IPS-18c (cell line): Measurements from ENCODE around the gene RACK1.

Source experiments
- H3K4me3 ChIP-seq: 2 replicates; pipeline ENCODE4 v1.7.0; 2013; ENCODE audit warnings: low read depth, mild to moderate bottlenecking, low read length, moderate library complexity; ENCODE audit not compliant: insufficient read depth
- H3K9me3 ChIP-seq: one replicate; pipeline ENCODE4 v1.6.1; 2013; ENCODE audit warnings: mild to moderate bottlenecking, low read length, moderate library complexity; ENCODE audit not compliant: control insufficient read depth, insufficient read depth

Gene RACK1

GRCh38 chr5:181261320-181262049 is 17.8 kb upstream of the RACK1 start:
- H3K9me3 ChIP-seq = peaks cover 6% of the 10 kb centered on the region
- peak overlapping the region; percentile 99 for H3K4me3 ChIP-seq

- peaks cover 6% of the 10 kb centered on the region for H3K9me3 ChIP-seq
- H3K4me3 ChIP-seq = peak within 1 kb of the TSS; percentile 99
Observed at GRCh38 chr5:181260720-181261319, 17.1 kb upstream of the RACK1 start, which contains the start of gene TRIM52. TRIM52 (minus strand) TSS chr5:181261143; CDS start chr5:181260813, 330 bp downstream.

GRCh38 chr5:181259974-181260719 is 16.4 kb upstream of the RACK1 start:
- Histone ChIP-seq H3K4me3 (peak overlapping the region; percentile 99), H3K9me3 (peaks cover 6% of the 10 kb centered on the region)

- H3K4me3 ChIP-seq = peak overlapping the region; percentile 99
Observed at GRCh38 chr5:181259283-181259682, 15.6 kb upstream of the RACK1 start.

GRCh38 chr5:181258576-181258975 is 14.9 kb upstream of the RACK1 start:
- Histone ChIP-seq H3K9me3 (peaks cover 6% of the 10 kb centered on the region), H3K4me3 (0 out of 2 replicates have a peak overlapping the region, but pooled peaks have one; percentile 1)

More at GRCh38 chr5:181259283-181259682, 15.6 kb upstream of the RACK1 start:
- H3K9me3 ChIP-seq = peaks cover 6% of the 10 kb centered on the region

GRCh38 chr5:181255836-181256578 is 12.3 kb upstream of the RACK1 start:
- Histone ChIP-seq H3K4me3 (no peak overlapping the region), H3K9me3 (no peaks in the 10 kb centered on the region)

- no peak overlapping the region for H3K4me3 ChIP-seq
Observed at GRCh38 chr5:181255276-181255675, 11.6 kb upstream of the RACK1 start.

GRCh38 chr5:181248277-181248676 is 4.6 kb upstream of the RACK1 start:
- Histone ChIP-seq H3K9me3 (no peaks in the 10 kb centered on the region), H3K4me3 (peak overlapping the region; percentile 97)

More at GRCh38 chr5:181255276-181255675, 11.6 kb upstream of the RACK1 start:
- no peaks in the 10 kb centered on the region for H3K9me3 ChIP-seq

- H3K9me3 ChIP-seq = no peaks in the 10 kb centered on the region
- peak overlapping the region; percentile 97 for H3K4me3 ChIP-seq
Observed at GRCh38 chr5:181246276-181247049, 2.8 kb upstream of the RACK1 start.

GRCh38 chr5:181245427-181246275 is 1.9 kb upstream of the RACK1 start:
- no peaks in the 10 kb centered on the region for H3K9me3 ChIP-seq
- peak overlapping the region; percentile 97 for H3K4me3 ChIP-seq

GRCh38 chr5:181243018-181243563 is 615 bp downstream of the RACK1 start:
- H3K4me3 ChIP-seq = peak overlapping the region; percentile 98
- H3K9me3 ChIP-seq = no peaks in the 10 kb centered on the region

- Histone ChIP-seq H3K9me3 (no peaks in the 10 kb centered on the region), H3K4me3 (peak overlapping the region; percentile 98)
Observed at GRCh38 chr5:181242031-181242451, 1.7 kb downstream of the RACK1 start.

- Histone ChIP-seq H3K4me3 (peak overlapping the region; percentile 98), H3K9me3 (no peaks in the 10 kb centered on the region)
Observed at GRCh38 chr5:181241393-181241975, 2.2 kb downstream of the RACK1 start.

- Histone ChIP-seq H3K9me3 (no peaks in the 10 kb centered on the region), H3K4me3 (no peak overlapping the region; the same call in 1 of the 2 replicates)
Observed at GRCh38 chr5:181239062-181239663, 4.5 kb downstream of the RACK1 start.
